Fibroblast of lung (primary cell): Measurements from ENCODE around the gene SETBP1.

Source experiments
- CTCF ChIP-seq, 2 donors: IDR thresholded peaks in 1 of 2; conservative IDR thresholded peaks in 1 of 2; 1 replicate in 1 of 2; 2 replicates in 1 of 2; pipeline ENCODE4 v1.5.1; 2011 to 2012; ENCODE audit warnings: low read length in 2 of 2, control low read depth in 1 of 2, inconsistent platforms in 1 of 2, low read depth in 1 of 2, mild to moderate bottlenecking in 1 of 2
- EZH2 ChIP-seq: IDR thresholded peaks from 2 replicates; pipeline ENCODE4 v1.5.1; 2012; ENCODE audit warnings: low read length, control low read depth, mild to moderate bottlenecking; ENCODE audit errors: missing control alignments

DNA sequence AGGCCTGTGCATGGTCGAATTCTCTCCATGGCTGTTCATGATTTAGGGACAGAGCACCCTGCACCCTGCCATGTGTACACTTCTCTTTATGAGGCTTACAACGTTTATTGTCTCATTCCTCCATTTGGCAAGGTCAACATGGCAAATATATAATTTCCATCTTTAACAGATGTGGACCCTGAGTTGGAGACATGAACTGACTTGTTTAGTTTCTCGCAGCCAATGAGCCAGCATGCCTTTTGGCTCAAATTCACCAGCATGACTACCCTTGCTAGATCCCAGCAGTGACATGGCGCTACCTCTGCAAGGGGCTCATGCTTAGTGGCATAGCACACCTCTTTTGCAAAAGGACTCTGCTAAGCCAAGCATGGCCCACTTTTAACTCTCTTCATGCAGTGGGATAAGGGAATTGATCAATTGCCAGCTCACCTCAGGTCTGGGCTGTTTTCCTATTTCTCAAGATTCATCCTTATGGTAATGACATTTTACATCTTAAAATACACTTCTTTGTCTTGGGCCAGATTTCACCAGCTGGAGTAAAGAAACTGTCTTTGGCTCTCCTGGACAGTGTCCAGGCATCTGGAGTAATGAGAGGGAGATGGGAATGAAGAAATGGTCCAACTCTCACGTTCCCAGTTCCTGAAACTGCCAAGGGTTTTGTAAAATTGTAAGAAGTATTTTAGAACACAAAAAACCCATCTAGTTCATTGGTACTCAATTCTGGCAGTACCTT is 159.5 kb downstream of the SETBP1 start:
- TF ChIP-seq EZH2 (no peak), CTCF (conservative IDR thresholded peaks at IDR 0.05 in 1 of 2, IDR thresholded peaks at IDR 0.05 in 1 of 2; ENCODE audit: low read depth in 1 of 2, low read length in 2 of 2) (no peak)
